ACHN (cell line): ENCODE measurements around the gene SMIM24.
"Not testable (repeated sequence)": the region's sequence is repeated elsewhere in the genome, so short reads cannot be mapped to it uniquely, and the experiment has no call there.

Source experiments
- DNase-seq: peaks from one replicate; pipeline ENCODE4 v3.0.0-alpha.2; 2015
- in situ Hi-C: cut with HindIII; loops from 2 replicates; pipeline ENCODE4 v1.10.0; 2017; ENCODE audit warnings: low sequenced_read_pairs, low pct_ligation_motif_present, low pct_unique_long_range_greater_than_20kb

SMIM24 gene

GRCh38 chr19:3463714-3464586 lies 16.4 kb downstream of the SMIM24 start:
- DNase-seq = no peak
- in situ Hi-C loops = no loop called here

GRCh38 chr19:3462991-3463713 lies 17.2 kb downstream of the SMIM24 start:
- in situ Hi-C loops = no loop called here

DNA sequence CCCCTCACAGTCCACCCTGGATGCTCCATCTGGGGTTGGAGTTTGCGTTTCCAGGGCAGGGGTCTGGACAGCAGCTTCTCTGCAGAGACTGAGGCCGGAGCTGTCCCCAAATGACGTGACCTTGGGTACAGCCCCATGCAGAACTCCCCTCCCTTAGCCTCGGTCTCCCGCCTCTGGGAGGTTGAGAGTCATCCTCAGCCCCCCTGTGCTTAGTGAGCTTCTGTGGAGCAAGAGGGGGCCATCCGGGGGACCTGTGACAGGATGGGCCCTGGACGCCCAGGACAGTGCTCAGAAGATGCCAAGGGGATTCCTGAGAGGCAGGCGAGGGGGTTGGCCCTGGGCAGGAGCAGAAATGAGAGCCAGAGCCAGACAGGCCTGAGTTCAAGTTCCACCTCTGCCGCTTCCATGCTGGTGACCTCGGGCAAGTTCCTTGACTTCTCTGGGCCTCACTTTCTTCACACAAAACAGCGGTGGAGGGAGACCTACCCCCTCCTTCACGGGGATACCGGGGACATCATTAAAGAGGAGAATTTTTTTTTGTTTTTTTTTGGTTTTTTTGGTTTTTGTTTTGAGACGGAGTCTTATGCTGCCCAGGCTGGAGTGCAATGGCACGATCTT lies 20.3 kb downstream of the SMIM24 start:
- no peak for DNase-seq
- in situ Hi-C loops = no loop called here

More at GRCh38 chr19:3462991-3463713, 17.2 kb downstream of the SMIM24 start:
- DNase-seq = no peak

DNA sequence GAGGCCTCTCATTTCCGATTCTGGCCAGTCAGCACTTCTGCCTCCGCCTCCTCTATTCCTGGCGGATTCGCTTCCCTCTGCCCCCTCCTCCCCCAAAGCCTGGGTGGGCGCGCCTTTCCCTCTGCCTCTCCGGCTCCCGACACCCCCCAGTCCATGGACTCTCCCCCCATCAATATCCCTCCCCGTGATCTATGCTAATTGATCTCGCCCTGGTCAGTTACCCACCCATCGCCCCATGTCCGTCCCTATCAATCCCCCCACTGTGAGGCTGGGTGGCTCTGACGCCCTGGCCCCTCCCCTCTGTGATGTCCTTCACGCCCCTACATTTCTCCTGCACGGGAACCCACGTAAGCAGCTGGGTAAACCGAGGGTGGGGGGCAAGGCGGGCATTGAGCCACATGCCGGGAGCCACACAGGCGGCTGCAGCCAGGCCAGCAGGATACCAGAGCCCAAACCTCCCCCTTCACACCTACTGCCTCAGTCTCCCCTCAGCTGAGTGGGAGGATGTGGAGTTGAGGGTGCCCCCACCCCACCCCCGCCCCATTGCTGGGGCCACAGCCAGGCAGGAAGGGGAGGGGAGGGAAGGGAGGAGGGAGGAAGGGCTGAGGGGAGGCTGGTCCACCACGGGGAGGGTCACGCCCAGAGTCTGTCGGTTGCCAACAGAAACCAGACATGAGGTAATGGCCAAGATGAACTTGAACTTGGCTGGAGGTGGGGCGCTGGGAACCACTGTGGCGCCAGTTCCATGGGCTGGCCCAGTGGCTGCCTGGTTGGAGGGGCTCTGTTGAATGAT lies 21.0 kb downstream of the SMIM24 start:
- in situ Hi-C loops = no loop called here
- peak; percentile 58 for DNase-seq

DNA sequence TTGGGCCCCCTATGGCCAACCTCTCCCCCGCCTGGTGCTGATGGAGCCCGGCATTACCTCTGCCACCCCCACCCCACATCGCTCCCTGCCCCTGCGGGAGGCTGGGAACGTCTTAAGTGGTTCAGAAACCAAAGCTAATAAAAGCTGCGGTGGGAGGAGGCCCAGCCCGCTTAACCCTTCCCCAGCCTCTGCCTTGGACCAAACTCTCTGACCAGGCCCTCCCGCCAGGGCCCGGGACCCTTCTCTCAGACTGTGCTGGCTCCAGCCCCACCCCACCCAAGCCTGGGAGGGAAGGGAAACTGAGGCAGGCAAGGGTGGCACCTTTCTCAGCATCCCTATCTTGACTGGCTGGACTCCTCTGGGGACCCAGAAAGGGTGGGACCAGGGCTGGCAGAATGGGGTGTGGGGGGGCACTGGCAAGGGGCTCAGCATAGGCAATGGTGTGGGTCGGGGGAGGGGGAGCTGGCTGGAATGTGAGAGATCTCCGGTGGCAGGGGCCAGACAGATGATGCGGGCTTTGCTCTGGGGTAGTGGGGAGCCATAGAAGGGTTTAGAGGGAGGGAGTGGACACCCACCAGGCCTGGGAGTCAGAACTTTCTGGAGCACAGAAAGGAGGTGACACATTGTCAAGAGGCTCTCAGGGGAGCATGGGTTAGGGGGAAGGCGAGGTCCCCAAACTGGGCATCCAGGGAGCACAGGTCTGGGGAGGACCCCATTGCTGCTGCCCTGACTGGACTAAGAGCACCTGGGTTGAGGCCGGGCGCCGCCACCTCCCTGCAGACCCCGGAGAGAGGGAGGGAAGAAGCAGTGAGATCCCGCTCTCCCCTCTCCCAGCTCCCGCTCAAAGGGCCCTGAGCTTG lies 21.9 kb downstream of the SMIM24 start:
- in situ Hi-C loops = no loop called here
- DNase-seq = no peak

GRCh38 chr19:3457528-3458228 lies 22.6 kb downstream of the SMIM24 start:
- DNase-seq = no peak
- in situ Hi-C loops = no loop called here

DNA sequence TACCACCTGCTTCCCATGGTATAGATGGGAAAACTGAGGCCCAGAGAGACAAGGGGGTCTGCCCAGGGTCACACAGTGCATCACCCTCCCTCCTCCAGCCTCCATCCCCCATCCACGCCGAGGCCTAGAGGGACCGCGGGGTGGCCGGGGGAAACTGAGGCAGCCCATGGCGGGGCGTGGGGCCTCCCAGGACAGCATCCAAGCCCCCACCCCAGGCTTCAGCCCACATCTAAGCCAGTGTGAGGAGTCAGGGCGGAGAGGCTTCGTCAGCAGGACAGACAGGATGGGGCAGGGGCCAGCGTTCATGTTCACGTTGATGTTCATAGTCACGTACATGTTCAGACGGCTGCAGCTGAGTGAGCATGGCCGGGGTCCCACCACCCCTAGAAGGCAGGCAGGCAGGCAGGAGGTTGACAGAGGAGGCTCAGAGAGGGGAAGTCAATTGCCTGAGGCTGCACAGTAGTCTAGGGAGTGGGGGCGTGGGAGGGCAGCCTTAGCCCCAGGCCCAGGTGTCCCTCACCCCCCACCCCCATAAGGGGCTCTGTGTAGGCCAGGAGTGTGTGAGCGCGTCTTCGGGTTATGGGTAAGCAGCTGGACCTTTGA lies 23.3 kb downstream of the SMIM24 start:
- in situ Hi-C loops = no loop called here
- no peak for DNase-seq

- DNase-seq = no peak
- in situ Hi-C loops = no loop called here
These were observed 24.2 kb downstream of the SMIM24 start for GRCh38 chr19:3455960-3456601.

DNA sequence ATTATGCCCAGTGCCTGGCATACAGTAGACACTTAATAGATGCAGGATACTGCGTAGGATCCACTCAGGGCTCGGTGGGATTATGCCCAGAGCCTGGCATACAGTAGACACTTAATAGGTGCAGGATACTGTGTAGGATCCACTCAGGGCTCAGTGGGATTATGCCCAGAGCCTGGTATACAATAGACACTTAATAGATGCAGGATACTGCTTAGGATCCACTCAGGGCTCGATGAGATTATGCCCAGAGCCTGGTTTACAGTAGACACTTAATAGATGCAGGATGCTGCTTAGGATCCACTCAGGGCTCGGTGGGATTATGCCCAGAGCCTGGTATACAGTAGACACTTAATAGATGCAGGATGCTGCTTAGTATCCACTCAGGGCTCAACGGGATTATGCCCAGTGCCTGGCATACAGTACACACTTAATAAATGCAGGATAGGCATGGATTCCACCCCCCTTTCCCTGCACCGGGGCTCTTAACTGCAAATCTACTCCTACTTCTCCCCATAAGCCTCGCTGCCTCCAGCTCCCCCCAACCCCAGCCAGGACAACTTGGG lies 24.9 kb downstream of the SMIM24 start:
- DNase-seq = no peak
- in situ Hi-C loops = no loop called here

DNA sequence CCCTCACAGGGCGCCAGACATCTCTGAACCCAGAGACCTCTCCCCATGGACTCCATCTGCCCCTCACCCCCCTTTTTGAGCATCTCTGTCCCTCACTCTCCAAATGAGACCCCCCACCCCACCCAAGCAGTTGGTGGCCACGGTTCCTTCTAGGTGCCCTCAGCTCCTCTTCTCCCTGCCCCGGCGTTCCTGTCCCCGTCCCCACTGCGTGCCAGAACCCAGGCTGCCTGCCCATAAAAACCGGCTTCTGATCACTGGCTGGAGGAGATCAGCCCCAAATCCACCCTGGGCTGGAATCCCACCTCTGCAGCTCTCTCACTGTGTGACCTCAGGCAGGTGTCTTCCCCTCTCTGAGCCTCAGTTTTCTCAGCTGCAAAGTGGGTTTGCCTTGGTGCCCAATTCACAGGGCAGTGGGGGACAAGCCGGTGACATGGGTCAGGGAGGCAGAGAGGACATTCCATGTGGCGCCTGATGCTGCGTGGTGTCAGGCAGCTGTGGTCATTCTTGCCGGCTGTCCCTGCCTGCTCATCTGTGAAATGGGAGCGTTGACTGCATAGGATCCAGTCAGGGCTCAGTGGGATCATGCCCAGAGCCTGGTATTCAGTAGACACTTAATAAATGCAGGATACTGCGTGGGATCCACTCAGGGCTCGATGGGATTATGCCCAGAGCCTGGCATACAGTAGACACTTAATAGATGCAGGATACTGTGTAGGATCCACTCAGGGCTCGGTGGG lies 25.5 kb downstream of the SMIM24 start:
- in situ Hi-C loops = no loop called here

DNA sequence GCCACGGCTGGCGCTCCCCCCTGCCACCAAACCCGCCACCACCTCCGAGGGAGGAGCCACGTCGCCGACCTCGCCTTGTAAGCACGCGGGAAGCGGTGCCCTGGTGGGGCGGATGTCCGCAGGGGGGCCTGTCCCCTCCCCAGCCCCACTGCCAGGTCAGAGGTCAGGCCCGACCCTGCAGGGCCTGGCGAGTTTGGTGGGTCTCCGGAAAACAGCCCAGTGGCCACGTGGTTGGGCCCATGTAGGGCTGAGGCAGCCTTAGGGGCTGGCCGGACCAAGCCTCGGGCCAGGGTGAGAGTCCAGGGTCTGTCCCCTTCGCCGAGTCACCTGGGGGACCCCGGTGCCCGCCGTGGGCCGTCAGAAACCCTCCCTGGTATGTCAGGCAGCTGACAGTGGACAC lies 26.5 kb downstream of the SMIM24 start:
- no peak for DNase-seq
- in situ Hi-C loops = no loop called here

More for the DNA sequence above, 25.5 kb downstream of the SMIM24 start:
- DNase-seq = no peak

GRCh38 chr19:3452942-3453214 lies 27.4 kb downstream of the SMIM24 start:
- in situ Hi-C loops, DNase-seq: not testable (repeated sequence)

GRCh38 chr19:3452171-3452941 lies 28.0 kb downstream of the SMIM24 start:
- in situ Hi-C loops = no loop called here
- no peak for DNase-seq

DNA sequence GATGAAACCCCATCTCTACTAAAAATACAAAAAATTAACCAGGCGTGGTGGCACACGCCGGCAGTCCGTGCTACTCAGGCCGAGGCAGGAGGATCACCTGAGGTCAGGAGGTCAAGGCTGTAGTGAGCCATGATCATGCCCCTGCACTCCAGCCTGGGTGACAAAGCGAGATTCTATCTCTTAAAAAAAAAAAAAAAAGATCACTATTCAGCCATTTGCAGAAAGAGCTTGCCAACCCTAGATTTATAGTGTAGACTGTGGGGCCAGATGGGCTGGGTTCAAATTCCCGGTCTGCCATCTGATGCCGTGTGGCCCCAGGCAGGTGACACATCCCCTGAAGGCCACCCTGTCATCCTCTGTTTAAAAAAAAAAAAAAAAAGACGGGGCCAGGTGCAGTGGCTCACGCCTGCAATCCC lies 28.9 kb downstream of the SMIM24 start:
- DNase-seq = no peak
- in situ Hi-C loops = no loop called here

DNA sequence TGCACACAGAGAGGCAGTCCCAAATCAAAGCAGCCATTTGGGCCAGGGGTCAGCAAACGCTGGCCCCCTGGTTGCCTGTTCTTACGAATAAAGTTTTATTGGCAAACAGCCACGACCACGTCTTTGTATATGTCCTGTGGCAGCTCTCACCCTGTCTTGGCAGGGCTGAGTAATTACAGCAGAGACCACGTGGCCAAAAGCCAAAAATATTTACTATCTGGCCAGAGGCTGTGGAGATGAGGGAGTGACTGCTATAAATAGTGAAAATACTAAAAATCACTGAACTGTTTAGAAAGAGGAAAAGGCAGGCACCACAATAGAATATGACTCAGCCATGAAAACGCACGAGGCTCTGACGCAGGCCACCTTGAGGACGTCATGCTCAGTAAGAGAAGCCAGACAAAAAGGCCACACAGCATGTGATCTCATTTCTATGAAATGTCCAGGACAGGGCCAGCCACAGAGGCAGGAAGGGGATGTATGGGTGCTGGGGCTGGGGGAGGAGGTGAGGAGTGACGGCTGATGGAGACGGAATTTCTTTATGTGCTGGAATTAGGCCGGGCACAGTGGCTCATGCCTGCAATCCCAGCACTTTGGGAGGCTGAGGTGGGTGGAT lies 29.4 kb downstream of the SMIM24 start:
- peak; percentile 98 for DNase-seq
- in situ Hi-C loops = no loop called here
